Measurements from ENCODE around the gene PLCL2.

PLCL2 gene

DNA sequence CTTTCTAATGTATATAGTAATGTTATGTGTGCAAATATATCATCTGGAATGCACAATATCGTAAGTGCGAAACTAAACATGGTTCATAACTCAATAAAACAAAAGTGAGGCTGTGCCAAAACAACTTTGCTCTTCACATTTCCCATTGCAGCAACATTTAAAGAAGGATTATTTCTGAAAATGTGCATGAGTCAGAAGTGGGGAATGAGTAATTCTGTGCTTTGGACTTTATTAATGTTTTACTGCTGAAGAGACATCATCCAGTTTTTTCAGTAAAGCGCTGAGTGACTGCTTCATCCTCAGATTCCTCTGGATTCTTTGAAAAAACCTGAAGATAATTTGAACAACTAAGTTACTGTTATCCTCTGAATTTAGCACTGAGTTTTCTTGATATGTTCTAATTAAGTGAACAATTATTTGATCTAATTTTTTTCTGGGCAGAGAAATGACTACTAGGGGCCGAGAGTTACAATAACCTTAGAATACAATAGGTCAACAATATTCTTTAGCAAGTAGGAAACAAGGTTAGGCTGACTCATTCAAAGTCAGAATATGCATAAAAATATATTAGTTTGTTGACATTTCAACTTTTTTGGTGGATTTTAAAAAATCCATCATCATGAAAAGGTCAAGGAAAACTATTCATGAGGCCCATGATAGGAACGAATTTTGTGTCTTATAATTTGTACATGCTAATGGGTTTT is 20.0 kb upstream of the PLCL2 start:
- in situ Hi-C loops (cut with MboI; ENCODE audit: low sequenced_read_pairs), result no loop called here

GRCh38 chr3:16865335-16865734 is 19.4 kb upstream of the PLCL2 start:
- in situ Hi-C loops (cut with MboI; ENCODE audit: low sequenced_read_pairs), result no loop called here

GRCh38 chr3:16866571-16866970 is 18.2 kb upstream of the PLCL2 start:
- in situ Hi-C loops (cut with MboI; ENCODE audit: low sequenced_read_pairs), result no loop called here

GRCh38 chr3:16868513-16868912 is 16.2 kb upstream of the PLCL2 start:
- in situ Hi-C loops (cut with MboI; ENCODE audit: low sequenced_read_pairs), result no loop called here

DNA sequence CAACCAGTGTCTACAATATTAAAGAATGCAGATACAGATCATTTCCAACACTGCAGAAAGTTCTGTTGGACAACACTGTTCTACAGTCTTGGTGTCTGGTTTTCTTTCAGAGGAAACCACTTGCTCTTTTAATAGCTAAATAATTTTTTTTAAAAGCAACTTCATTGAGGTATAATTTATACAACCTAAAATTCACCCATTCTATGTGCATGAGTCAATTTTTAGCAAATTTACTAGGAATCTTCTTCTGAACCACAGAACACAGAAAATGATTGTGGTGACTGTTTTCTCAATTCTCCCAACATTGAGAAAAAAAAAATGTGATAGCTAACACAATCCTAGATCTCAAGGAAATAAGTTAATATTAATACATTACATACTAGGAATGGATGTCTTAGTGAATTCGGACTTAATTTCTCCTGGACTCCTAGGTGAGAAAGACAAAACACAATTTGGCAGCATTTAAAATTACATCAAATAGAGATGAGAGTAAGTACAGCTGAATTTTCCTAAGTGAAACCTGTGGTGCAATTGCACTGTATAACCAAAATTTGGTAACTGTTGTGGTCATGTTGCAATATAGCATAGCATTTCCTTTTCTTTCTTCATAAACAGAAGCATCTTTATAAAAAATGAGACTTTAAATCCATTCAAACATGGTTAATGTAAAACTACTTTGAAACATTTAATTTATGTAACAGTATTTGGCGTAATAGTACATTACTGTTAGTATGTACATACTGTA is 15.3 kb upstream of the PLCL2 start:
- in situ Hi-C loops (cut with MboI; ENCODE audit: low sequenced_read_pairs), result no loop called here

DNA sequence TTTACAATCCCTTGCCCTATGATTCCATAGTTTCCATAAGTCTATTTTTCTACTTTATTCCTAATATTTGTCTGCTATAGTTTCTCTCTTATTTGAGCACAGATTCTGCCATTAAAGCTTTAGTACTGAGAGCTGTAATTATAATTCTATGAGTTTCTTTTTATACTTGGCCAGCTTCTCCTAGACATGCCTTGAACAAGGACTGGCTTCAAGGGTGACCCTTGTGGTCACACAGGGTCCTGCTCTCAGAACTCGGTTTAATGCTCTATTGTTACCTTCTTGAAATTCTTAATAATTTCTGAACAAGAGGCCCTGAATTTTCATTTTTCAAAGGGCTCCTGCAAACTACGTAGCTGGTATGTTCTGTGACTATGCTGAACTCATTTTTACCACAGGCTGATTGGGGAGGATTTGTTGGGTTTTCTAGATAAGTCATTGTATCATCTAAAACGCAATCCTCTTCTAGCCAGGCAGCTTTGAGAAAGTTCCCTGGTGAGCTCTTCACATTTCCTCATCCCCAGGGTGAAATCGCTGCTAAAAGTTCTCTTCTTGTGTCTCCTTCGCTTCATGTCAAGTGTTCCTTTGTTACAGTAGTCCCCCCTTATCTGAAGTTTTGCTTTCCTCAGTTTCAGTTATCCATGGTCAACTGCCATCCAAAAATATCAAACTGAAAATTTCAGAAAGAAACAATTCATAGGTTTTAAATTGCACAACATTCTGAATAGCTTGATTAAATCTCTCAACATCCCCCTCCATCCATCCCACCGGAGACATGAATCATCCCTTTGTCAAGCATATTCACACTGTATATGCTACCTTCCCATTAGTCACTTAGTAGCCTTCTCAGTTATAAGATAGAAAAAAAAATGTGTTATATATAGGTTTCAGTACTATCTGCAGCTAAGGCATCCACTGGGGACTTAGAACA is 12.6 kb upstream of the PLCL2 start:
- in situ Hi-C loops (cut with MboI; ENCODE audit: low sequenced_read_pairs), result no loop called here

GRCh38 chr3:16873872-16874271 is 10.9 kb upstream of the PLCL2 start:
- in situ Hi-C loops (cut with MboI; ENCODE audit: low sequenced_read_pairs), result no loop called here

DNA sequence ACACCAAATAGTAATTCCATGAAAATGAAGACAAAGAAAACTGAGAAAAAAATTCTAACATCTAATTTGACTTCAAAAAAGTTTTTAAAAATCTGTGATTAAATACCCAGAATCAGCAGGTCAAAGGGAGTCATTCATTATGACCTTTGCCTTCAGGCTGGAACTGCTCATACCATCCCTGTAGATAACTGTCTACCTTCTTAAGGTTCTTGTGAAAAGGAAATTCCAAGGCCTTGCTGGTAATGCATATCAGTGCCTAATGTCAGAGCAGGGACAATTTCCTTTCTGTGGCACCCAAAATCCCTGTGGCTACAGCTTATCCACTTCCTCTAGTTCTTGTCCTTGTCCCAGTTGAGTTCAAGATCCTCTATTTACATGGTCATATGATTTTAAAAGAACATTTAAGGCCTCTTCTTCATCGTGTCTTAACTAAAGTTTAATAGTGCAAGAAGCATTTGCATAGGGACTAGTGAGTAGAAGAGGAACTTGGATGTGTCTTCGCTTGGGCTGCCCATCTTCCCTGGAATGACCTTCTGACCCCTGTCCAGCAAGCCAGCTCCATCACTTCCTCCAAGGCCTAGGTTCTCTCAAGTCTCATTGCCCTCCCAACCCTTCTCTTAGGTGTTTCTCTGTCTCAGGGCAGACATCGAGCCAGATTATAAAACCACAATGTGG is 8.7 kb upstream of the PLCL2 start:
- in situ Hi-C loops (cut with MboI; ENCODE audit: low sequenced_read_pairs), result no loop called here

GRCh38 chr3:16877505-16877904 is 7.2 kb upstream of the PLCL2 start:
- in situ Hi-C loops (cut with MboI; ENCODE audit: low sequenced_read_pairs), result no loop called here

DNA sequence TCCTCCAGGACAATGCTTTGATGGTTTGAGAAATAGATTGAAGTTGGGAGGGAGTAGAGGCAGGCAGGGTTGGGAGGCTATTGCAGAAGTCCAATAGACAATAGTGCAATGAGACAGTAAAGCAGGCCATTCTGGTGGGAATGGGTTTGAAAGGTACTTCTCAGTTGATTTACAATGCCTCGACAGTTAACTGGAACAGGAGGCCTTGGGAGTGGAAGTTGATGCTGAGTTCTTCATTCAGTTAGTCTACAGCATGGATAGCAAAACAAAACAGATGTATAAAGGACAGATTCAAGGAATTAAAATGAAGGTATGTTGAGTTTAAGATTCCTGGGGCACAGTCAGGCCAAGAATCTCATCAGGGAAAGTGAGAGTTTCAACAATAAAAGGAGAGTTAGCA is 6.8 kb upstream of the PLCL2 start:
- in situ Hi-C loops (cut with MboI; ENCODE audit: low sequenced_read_pairs), result no loop called here

GRCh38 chr3:16881896-16882630 is 2.7 kb upstream of the PLCL2 start:
- in situ Hi-C loops (cut with MboI; ENCODE audit: low sequenced_read_pairs), result no loop called here

DNA sequence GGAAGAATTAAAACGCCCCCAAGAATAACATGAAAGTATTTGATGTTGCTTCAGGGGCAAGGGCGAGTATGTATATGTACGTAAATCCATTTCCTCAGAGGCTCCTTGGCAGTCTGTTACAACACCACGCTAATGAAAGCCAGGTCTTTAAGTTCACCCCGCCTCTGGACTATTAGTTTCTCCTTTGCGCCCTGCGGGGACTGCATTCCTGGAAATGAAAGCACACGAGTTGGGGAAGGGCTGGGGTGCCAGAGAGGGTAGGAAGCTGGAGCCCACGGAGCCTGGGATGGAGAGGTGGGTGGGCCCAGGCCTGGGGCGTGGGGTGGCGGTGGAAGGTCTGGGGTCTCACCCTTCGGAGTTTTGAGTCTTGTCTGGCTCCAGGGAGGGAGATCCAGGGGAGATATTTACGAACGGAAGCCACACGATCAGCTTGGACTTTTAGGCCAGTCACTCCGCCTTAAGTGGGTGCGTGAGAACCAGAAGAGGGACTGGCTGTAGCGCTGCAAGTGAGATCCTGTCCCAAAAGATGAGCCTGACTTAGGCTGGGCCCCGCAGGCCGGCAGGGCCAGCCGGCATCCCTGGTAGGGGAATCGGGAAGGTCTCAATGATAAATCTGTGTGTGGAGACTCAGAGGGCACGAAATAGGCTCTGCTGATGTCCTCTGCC is 1.6 kb upstream of the PLCL2 start:
- in situ Hi-C loops (cut with MboI; ENCODE audit: low sequenced_read_pairs), result no loop called here

DNA sequence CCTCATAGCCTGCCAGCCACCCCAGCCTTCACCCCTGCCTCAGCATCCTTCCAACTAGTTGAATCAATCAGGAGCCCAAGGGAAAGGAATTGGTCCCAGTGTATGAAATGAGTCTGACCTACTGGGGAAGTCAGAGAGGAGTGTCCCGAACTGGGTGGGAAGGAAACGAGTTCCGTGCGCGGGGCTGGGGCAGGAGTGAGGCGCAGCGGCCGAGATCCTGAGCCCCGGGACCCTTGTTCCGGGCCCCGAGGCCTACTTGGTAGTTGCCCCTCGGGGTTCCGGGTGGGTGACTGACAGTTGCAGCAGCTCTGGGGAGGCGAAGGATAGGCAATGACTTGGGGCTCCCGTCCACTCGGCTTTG is 1.1 kb upstream of the PLCL2 start:
- in situ Hi-C loops (cut with MboI; ENCODE audit: low sequenced_read_pairs), result no loop called here

DNA sequence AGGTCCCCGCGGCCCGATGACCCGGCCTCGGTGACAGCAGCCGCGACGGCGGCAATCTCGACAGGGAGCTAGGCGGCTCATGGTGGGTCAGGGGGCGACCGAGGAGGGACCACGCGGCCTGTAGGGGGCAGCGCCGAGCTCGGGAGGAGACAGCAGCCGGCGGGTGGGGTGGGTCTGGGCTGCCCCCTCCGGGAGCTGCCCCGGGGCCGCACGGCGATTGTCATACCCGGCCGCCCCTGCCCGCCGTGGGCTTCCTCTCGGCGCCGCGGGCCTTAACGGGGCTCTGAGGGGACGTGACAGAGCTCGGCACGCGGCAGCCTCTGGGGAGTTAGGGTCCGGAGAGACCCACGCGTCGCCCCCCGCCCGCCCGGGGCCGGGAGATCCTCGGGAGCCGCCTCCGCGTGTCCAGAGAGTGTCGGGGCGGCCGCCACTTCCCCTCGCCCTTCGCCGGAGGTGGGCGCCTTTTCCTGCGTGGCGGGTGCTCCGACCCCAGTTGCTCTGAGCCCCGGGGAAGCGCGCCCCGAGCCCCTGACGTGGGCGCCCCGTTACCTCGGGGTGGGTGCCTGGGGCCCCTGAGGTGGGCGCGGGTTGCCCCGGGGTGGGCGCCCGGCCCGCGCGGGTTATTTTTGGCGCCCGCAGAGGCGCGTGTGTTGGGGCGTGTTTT is 539 bp upstream of the PLCL2 start:
- in situ Hi-C loops (cut with MboI; ENCODE audit: low sequenced_read_pairs), result no loop called here

- in situ Hi-C loops (cut with MboI; ENCODE audit: low sequenced_read_pairs), result no loop called here
Observed at GRCh38 chr3:16885593-16886302, 993 bp downstream of the PLCL2 start.

- in situ Hi-C loops (cut with MboI; ENCODE audit: low sequenced_read_pairs), result no loop called here
Observed at GRCh38 chr3:16886303-16886683, 1.5 kb downstream of the PLCL2 start.

GRCh38 chr3:16887130-16887529 is 2.4 kb downstream of the PLCL2 start:
- in situ Hi-C loops (cut with MboI; ENCODE audit: low sequenced_read_pairs), result no loop called here

GRCh38 chr3:16888356-16888755 is 3.6 kb downstream of the PLCL2 start:
- in situ Hi-C loops (cut with MboI; ENCODE audit: low sequenced_read_pairs), result no loop called here

Data from HL-60/S4 treated with phorbol 12-myristate 13-acetate at 8.2 ng/mL for 4 days and 3 days (cell line).